Stimulated activated CD8-positive, alpha-beta memory T cell treated with anti-CD3 and anti-CD28 coated beads, Interleukin-7, amount 100 ng/mL, for 1 hour (primary cell): ENCODE data around the gene CCDC13.

Experiments
- DNase-seq, 2 donors: peaks; one replicate each; pipeline ENCODE4 v3.0.0-alpha.2; 2020; ENCODE audit warnings: low read depth in 2 of 2

Gene CCDC13

GRCh38 chr3:42800251-42800650 is 27.2 kb upstream of the CCDC13 start:
- DNase-seq = no peak

- DNase-seq = no peak
These were observed 26.3 kb upstream of the CCDC13 start for GRCh38 chr3:42799376-42799775.

GRCh38 chr3:42796332-42796885 is 23.4 kb upstream of the CCDC13 start:
- DNase-seq = no peak

- no peak for DNase-seq
These were observed 22.6 kb upstream of the CCDC13 start for GRCh38 chr3:42795621-42796181.

GRCh38 chr3:42790714-42791229 is 17.7 kb upstream of the CCDC13 start:
- no peak for DNase-seq

GRCh38 chr3:42786631-42787030 is 13.6 kb upstream of the CCDC13 start:
- no peak for DNase-seq

- no peak for DNase-seq
These were observed 13.2 kb upstream of the CCDC13 start for GRCh38 chr3:42786212-42786611.

GRCh38 chr3:42780892-42781700 is 8.0 kb upstream of the CCDC13 start:
- no peak for DNase-seq

GRCh38 chr3:42780398-42780797 is 7.3 kb upstream of the CCDC13 start:
- DNase-seq = no peak

- DNase-seq = no peak
These were observed 5.6 kb upstream of the CCDC13 start for GRCh38 chr3:42778644-42779043.

GRCh38 chr3:42773409-42773751 is 327 bp upstream of the CCDC13 start:
- DNase-seq = no peak

- no peak for DNase-seq
These were observed 1.8 kb downstream of the CCDC13 start for GRCh38 chr3:42771271-42771670.

- DNase-seq = no peak
These were observed 3.4 kb downstream of the CCDC13 start for GRCh38 chr3:42769477-42770131.

- DNase-seq = no peak
These were observed 8.3 kb downstream of the CCDC13 start for GRCh38 chr3:42764561-42765295.

- DNase-seq = no peak
These were observed 8.9 kb downstream of the CCDC13 start for GRCh38 chr3:42764115-42764514.

GRCh38 chr3:42763021-42763420 is 10.0 kb downstream of the CCDC13 start:
- no peak for DNase-seq

- DNase-seq = no peak
These were observed 10.9 kb downstream of the CCDC13 start for GRCh38 chr3:42762046-42762724.

- no peak for DNase-seq
These were observed 14.9 kb downstream of the CCDC13 start for GRCh38 chr3:42758126-42758525.

GRCh38 chr3:42756681-42757213 is 16.3 kb downstream of the CCDC13 start:
- no peak for DNase-seq

- no peak for DNase-seq
These were observed 17.1 kb downstream of the CCDC13 start for GRCh38 chr3:42755681-42756578.
